Measurements from ENCODE around the gene RIOK1.

The RIOK1 gene

GRCh38 chr6:7418238-7418905 lies 28.8 kb downstream of the RIOK1 start:
- Histone ChIP-seq H3K4me3 (ENCODE audit: insufficient read depth in 1 of 2, low read depth in 1 of 2, low read length in 2 of 2) (no peak overlapping the region), H2BK15ac (ENCODE audit: low read depth, poor library complexity, severe bottlenecking) (no peak overlapping the region), H3K9me3 (ENCODE audit: control insufficient read depth, low read length) (no peaks in the 10 kb centered on the region), H4K91ac (ENCODE audit: low read length) (no peak overlapping the region), H3K36me3 (ENCODE audit: control insufficient read depth in 1 of 2, insufficient read depth in 2 of 2, low read depth in 1 of 2, low read length in 2 of 2) (peaks cover 15 to 48% of the 10 kb centered on the region in 2 experiments), H3K4me2 (ENCODE audit: low read length, poor library complexity, severe bottlenecking) (no peak overlapping the region), H3K27me3 (ENCODE audit: control insufficient read depth in 1 of 2, insufficient read depth in 1 of 2, low read length in 2 of 2) (no peaks in the 10 kb centered on the region), H3K18ac (ENCODE audit: low read depth in 1 of 2, low read length in 2 of 2) (peak overlapping the region; percentile 58 to 82), H2BK120ac (ENCODE audit: low read depth, low read length) (no peak overlapping the region), H2AK5ac (ENCODE audit: low read length, severe bottlenecking) (no peak overlapping the region), H3K23ac (ENCODE audit: low read length in 2 of 2) (no peak overlapping the region), H2BK12ac (ENCODE audit: low read length in 2 of 2) (peak overlapping the region in 1 of 2 experiments; percentile 92), H3K4ac (ENCODE audit: low read depth in 1 of 2, low read length in 2 of 2) (peak overlapping the region in 1 of 2 experiments; percentile 62), H3K4me1 (ENCODE audit: control insufficient read depth, insufficient read depth, low read depth, low read length) (peaks cover 6% of the 10 kb centered on the region), H4K8ac (ENCODE audit: low read length) (no peak overlapping the region), H3K27ac (ENCODE audit: low read length, poor library complexity, severe bottlenecking) (no peak overlapping the region), H2AFZ (ENCODE audit: low read depth, low read length) (no peak overlapping the region), H3K79me1 (replicated peaks; ENCODE audit: low read length, poor library complexity, severe bottlenecking) (peaks cover 4% of the 10 kb centered on the region), H3K9ac (ENCODE audit: low read length) (no peak overlapping the region), H2BK5ac (ENCODE audit: low read depth, low read length, poor library complexity, severe bottlenecking) (no peak overlapping the region), H3K14ac (ENCODE audit: low read length in 2 of 2) (peak overlapping the region in 1 of 2 experiments; percentile 22)
- peak; percentile 59 for DNase-seq
- WGBS = 67% methylated on average over 5 of the region's 6 CpGs

- no peak overlapping the region for H3K4me3 ChIP-seq (ENCODE audit: insufficient read depth in 1 of 2, low read depth in 1 of 2, low read length in 2 of 2)
- H3K23ac ChIP-seq (ENCODE audit: low read length in 2 of 2) = no peak overlapping the region
- H4K8ac ChIP-seq (ENCODE audit: low read length) = no peak overlapping the region
- no peak overlapping the region for H3K14ac ChIP-seq (ENCODE audit: low read length in 2 of 2)
- H2BK120ac ChIP-seq (ENCODE audit: low read depth, low read length) = no peak overlapping the region
- H3K79me1 ChIP-seq (replicated peaks; ENCODE audit: low read length, poor library complexity, severe bottlenecking) = peaks cover 4% of the 10 kb centered on the region
- no peak overlapping the region for H3K4me2 ChIP-seq (ENCODE audit: low read length, poor library complexity, severe bottlenecking)
- peak overlapping the region in 1 of 2 experiments; percentile 55 for H3K18ac ChIP-seq (ENCODE audit: low read depth in 1 of 2, low read length in 2 of 2)
- no peak overlapping the region for H3K4ac ChIP-seq (ENCODE audit: low read depth in 1 of 2, low read length in 2 of 2)
- no peak overlapping the region for H3K9ac ChIP-seq (ENCODE audit: low read length)
- H3K27ac ChIP-seq (ENCODE audit: low read length, poor library complexity, severe bottlenecking) = no peak overlapping the region
- H2AK5ac ChIP-seq (ENCODE audit: low read length, severe bottlenecking) = no peak overlapping the region
- 13% methylated on average over 1 of the region's 1 CpG for WGBS
- H3K36me3 ChIP-seq (ENCODE audit: control insufficient read depth in 1 of 2, insufficient read depth in 2 of 2, low read depth in 1 of 2, low read length in 2 of 2) = peaks cover 15 to 42% of the 10 kb centered on the region in 2 experiments
- peak; percentile 75 for DNase-seq
- H2BK15ac ChIP-seq (ENCODE audit: low read depth, poor library complexity, severe bottlenecking) = no peak overlapping the region
- peaks cover 6% of the 10 kb centered on the region for H3K4me1 ChIP-seq (ENCODE audit: control insufficient read depth, insufficient read depth, low read depth, low read length)
- H2BK12ac ChIP-seq (ENCODE audit: low read length in 2 of 2) = no peak overlapping the region
- no peaks in the 10 kb centered on the region for H3K9me3 ChIP-seq (ENCODE audit: control insufficient read depth, low read length)
- no peaks in the 10 kb centered on the region for H3K27me3 ChIP-seq (ENCODE audit: control insufficient read depth in 1 of 2, insufficient read depth in 1 of 2, low read length in 2 of 2)
- H2BK5ac ChIP-seq (ENCODE audit: low read depth, low read length, poor library complexity, severe bottlenecking) = no peak overlapping the region
- H4K91ac ChIP-seq (ENCODE audit: low read length) = no peak overlapping the region
- H2AFZ ChIP-seq (ENCODE audit: low read depth, low read length) = no peak overlapping the region
Measured at GRCh38 chr6:7419065-7419464, 29.5 kb downstream of the RIOK1 start.

- H4K8ac ChIP-seq (ENCODE audit: low read length) = no peak overlapping the region
- no peak overlapping the region for H3K27ac ChIP-seq (ENCODE audit: low read length, poor library complexity, severe bottlenecking)
- H3K23ac ChIP-seq (ENCODE audit: low read length in 2 of 2) = no peak overlapping the region
- 98% methylated on average over 2 of the region's 3 CpGs for WGBS
- H3K79me1 ChIP-seq (replicated peaks; ENCODE audit: low read length, poor library complexity, severe bottlenecking) = peaks cover 2% of the 10 kb centered on the region
- peaks cover 3% of the 10 kb centered on the region for H3K4me1 ChIP-seq (ENCODE audit: control insufficient read depth, insufficient read depth, low read depth, low read length)
- no peak overlapping the region for H3K4me2 ChIP-seq (ENCODE audit: low read length, poor library complexity, severe bottlenecking)
- H2AFZ ChIP-seq (ENCODE audit: low read depth, low read length) = no peak overlapping the region
- H3K9ac ChIP-seq (ENCODE audit: low read length) = no peak overlapping the region
- no peak overlapping the region for H3K18ac ChIP-seq (ENCODE audit: low read depth in 1 of 2, low read length in 2 of 2)
- H2BK12ac ChIP-seq (ENCODE audit: low read length in 2 of 2) = no peak overlapping the region
- no peak overlapping the region for H2AK5ac ChIP-seq (ENCODE audit: low read length, severe bottlenecking)
- DNase-seq = no peak
- H3K36me3 ChIP-seq (ENCODE audit: control insufficient read depth in 1 of 2, insufficient read depth in 2 of 2, low read depth in 1 of 2, low read length in 2 of 2) = peaks cover 15 to 24% of the 10 kb centered on the region in 2 experiments
- H2BK5ac ChIP-seq (ENCODE audit: low read depth, low read length, poor library complexity, severe bottlenecking) = no peak overlapping the region
- no peak overlapping the region for H3K4ac ChIP-seq (ENCODE audit: low read depth in 1 of 2, low read length in 2 of 2)
- no peak overlapping the region for H2BK15ac ChIP-seq (ENCODE audit: low read depth, poor library complexity, severe bottlenecking)
- no peaks in the 10 kb centered on the region for H3K9me3 ChIP-seq (ENCODE audit: control insufficient read depth, low read length)
- no peak overlapping the region for H3K4me3 ChIP-seq (ENCODE audit: insufficient read depth in 1 of 2, low read depth in 1 of 2, low read length in 2 of 2)
- no peak overlapping the region for H4K91ac ChIP-seq (ENCODE audit: low read length)
- no peak overlapping the region for H3K14ac ChIP-seq (ENCODE audit: low read length in 2 of 2)
- H3K27me3 ChIP-seq (ENCODE audit: control insufficient read depth in 1 of 2, insufficient read depth in 1 of 2, low read length in 2 of 2) = no peaks in the 10 kb centered on the region
- no peak overlapping the region for H2BK120ac ChIP-seq (ENCODE audit: low read depth, low read length)
Measured at GRCh38 chr6:7421066-7421465, 31.5 kb downstream of the RIOK1 start.

GRCh38 chr6:7424058-7424457 lies 34.5 kb downstream of the RIOK1 start:
- Histone ChIP-seq H2BK15ac (ENCODE audit: low read depth, poor library complexity, severe bottlenecking) (no peak overlapping the region), H4K91ac (ENCODE audit: low read length) (no peak overlapping the region), H3K79me1 (replicated peaks; ENCODE audit: low read length, poor library complexity, severe bottlenecking) (no peaks in the 10 kb centered on the region), H3K4me2 (ENCODE audit: low read length, poor library complexity, severe bottlenecking) (no peak overlapping the region), H3K27ac (ENCODE audit: low read length, poor library complexity, severe bottlenecking) (no peak overlapping the region), H3K4me3 (ENCODE audit: insufficient read depth in 1 of 2, low read depth in 1 of 2, low read length in 2 of 2) (no peak overlapping the region), H3K9me3 (ENCODE audit: control insufficient read depth, low read length) (no peaks in the 10 kb centered on the region), H2BK120ac (ENCODE audit: low read depth, low read length) (no peak overlapping the region), H2AFZ (ENCODE audit: low read depth, low read length) (no peak overlapping the region), H3K4ac (ENCODE audit: low read depth in 1 of 2, low read length in 2 of 2) (no peak overlapping the region), H3K4me1 (ENCODE audit: control insufficient read depth, insufficient read depth, low read depth, low read length) (peaks cover 3% of the 10 kb centered on the region), H2BK5ac (ENCODE audit: low read depth, low read length, poor library complexity, severe bottlenecking) (no peak overlapping the region), H3K23ac (ENCODE audit: low read length in 2 of 2) (no peak overlapping the region), H3K14ac (ENCODE audit: low read length in 2 of 2) (no peak overlapping the region), H3K36me3 (ENCODE audit: control insufficient read depth in 1 of 2, insufficient read depth in 2 of 2, low read depth in 1 of 2, low read length in 2 of 2) (peaks cover 0 to 2% of the 10 kb centered on the region in 2 experiments), H2AK5ac (ENCODE audit: low read length, severe bottlenecking) (no peak overlapping the region), H3K9ac (ENCODE audit: low read length) (no peak overlapping the region), H3K27me3 (ENCODE audit: control insufficient read depth in 1 of 2, insufficient read depth in 1 of 2, low read length in 2 of 2) (no peaks in the 10 kb centered on the region), H3K18ac (ENCODE audit: low read depth in 1 of 2, low read length in 2 of 2) (no peak overlapping the region), H2BK12ac (ENCODE audit: low read length in 2 of 2) (no peak overlapping the region), H4K8ac (ENCODE audit: low read length) (no peak overlapping the region)
- WGBS = 93% methylated on average over 4 of the region's 5 CpGs
- no peak for DNase-seq
